HG03108 (cell line): Measurements from ENCODE around the gene CRY1.

Experiments
- ATAC-seq: cut with Tn5 transposase; IDR thresholded peaks from one replicate; pipeline ENCODE4 v1.9.1; 2021; ENCODE audit warnings: moderate library complexity; ENCODE audit not compliant: unreplicated experiment

CRY1 gene

DNA sequence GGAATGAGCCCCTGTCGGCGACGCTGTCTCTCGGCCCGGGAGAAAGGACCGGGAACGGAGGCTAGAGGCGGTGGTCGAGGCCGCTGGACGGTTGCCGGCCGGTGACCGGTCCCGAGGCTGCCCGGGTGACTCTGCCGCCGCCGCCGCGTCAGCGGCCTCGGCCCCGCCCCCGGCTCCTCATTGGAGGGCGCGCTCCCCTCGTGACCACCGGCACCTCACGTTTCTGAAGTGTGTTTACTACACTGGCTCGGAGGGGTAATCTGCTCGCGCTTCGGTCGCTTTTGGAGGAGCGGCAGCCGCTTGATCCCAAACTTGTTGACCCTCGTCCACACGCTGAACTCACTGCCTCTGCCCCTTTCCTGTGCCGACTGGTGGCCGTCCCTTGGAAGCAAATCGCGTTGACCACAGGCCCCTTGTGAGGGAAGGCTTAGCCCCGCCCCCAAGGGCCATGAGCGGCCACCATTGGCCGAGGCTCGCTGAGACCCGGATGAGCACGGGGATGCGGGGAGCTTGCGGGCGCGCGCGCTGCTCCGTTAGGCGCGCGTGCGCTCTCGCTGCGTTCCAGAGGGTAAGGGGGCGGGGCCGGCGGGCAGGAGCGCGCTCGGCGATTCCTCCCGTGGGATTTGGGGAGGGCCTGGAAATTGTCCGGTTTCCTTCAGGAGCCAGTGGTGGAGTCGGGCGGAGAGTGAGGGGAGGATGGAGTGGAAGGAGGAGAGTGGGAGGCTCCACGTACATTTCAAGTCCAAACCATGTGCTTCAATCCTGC, at the start of gene CRY1:
Gene CRY1, minus strand, starts transcription at position 133 of the 766 bp plus-strand sequence. CDS start 588 bp downstream, outside the sequence.
- peak; percentile 92 for ATAC-seq

- no peak for ATAC-seq
These were observed 46.4 kb upstream of the CRY1 start for GRCh38 chr12:107139787-107140186.

DNA sequence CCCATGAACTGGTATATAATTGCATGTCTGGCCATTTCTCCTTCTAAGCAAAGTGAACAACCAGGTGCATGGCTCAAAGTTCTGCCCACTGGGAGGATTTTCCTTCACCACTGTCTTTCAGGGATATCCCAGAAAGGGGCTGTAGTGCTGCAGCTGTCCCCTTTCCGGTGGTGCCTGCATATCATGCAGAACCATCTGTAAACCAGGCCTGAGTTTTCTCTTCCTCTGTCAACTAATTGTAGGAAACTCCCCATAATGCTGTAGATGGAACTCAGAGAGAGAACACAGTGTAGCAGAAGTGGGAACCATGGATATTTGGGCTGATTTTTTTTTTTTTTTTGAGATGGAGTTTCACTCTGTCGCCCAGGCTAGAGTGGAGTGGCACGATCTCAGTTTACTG, 45.6 kb upstream of the CRY1 start:
- no peak for ATAC-seq

- ATAC-seq, result no peak
These were observed 41.8 kb upstream of the CRY1 start for GRCh38 chr12:107135177-107135576.

DNA sequence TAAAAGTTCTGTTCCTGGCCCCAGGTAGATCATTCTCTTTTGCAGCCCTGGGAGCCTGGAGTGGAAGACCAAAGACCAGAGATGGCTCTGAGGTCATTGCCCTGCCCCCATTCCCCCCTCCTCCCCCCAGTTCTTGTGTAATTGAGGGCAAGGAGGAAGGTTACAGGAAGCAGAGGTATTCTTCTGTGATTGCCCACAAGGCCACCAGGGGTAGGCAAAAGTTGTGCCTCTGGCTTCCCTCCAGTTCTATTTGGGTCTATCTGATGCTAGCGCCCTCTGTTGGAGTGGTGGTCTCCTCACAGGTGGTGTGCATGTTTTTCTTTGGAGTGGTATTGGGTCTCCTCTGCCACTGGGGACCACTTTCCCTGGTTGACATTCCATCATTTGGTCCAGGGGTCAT, 41.2 kb upstream of the CRY1 start:
- ATAC-seq, result no peak

DNA sequence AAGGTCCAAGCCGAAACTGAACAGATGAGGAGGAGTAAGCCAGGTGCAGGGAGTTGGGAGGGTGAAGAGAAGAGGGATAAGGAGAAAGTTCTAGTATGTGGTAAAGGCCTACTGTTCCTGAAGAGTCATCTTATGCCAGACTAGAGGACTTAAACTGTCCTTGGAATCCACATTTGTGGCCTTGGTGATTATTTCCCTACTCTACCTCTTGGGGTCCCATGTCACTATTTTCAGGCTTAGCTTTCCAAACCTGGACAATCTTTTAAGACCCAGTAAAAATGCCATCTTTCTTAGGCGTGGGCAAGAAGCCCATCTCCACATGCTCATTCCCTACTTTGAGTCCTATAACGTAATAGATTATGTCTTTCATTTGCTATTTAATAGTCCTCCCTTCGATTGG, 40.1 kb upstream of the CRY1 start:
- no peak for ATAC-seq

DNA sequence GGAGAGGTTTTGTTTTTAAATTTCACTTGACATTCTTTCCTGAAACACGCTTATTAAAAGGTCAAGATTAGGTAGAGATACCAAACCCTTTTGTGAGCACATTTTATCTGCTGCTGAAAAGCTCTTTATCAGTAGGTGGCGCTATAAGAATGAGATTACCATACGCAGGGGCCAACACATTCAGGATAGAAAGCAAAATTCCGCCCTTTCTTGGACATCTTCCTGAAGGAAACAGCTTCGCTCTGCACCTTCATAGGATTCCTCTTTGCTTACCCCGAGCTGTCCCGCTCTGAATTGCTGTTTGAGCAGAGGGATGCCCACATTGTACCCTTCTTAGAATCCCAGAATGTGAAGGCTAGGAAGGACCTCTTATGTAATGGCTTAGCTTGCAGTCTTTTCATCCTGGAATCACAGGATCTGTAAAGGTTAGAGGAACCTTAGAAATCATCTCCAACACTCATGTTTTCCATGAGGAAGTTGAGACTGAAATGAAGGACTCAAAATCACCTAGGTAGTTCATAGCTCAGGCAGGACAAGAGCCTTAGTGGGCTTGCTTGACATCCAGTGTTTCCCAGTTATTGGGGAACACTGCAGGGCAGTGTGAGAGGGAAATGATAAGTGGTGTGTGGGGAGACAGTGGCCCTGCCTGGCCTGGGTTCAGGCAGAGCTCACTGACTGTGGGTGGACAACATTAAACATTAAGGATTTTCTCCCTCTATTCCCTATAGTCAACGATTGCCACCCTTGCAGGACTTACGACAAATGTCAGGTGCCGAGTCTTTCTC, 38.7 kb upstream of the CRY1 start:
- no peak for ATAC-seq

DNA sequence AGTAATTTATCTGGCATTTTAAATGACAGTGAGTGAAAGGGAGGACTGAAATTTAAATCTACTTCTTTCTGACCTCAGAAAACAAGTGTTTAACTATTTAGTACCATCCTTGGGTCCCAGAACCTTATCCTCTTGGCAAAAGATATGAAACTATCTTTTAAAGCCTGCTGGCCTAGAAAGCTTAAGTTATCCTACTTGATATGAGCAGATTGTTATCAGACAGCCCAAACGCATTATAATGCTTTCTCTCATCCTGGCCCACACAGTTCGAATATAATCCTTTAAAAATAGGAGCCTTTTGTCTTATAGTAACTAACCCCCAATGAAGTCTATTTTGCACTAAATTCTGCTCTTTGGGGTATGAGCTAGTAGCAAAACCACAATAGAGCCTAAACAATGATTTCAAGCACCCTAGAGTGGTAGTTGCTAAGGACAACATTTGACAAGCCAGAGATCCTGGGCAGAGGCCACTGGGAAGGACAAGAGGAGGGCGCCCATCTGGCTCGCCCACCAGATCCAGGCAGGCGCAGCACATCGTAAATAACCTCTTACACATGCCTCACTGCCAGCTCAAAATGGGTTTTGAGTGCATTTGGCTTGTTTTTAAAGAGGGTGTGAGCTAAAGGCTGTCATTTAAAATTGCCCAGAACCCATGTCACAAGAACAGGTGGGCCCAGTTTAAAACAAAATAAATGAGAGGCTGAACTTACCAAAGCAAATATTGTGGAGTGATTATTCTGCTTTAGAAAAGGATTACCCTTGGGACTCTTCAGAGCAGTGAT, 37.7 kb upstream of the CRY1 start:
- ATAC-seq, result no peak

- no peak for ATAC-seq
These were observed 36.1 kb upstream of the CRY1 start for GRCh38 chr12:107129315-107129930.

GRCh38 chr12:107127482-107128430, 34.4 kb upstream of the CRY1 start:
- ATAC-seq, result no peak

DNA sequence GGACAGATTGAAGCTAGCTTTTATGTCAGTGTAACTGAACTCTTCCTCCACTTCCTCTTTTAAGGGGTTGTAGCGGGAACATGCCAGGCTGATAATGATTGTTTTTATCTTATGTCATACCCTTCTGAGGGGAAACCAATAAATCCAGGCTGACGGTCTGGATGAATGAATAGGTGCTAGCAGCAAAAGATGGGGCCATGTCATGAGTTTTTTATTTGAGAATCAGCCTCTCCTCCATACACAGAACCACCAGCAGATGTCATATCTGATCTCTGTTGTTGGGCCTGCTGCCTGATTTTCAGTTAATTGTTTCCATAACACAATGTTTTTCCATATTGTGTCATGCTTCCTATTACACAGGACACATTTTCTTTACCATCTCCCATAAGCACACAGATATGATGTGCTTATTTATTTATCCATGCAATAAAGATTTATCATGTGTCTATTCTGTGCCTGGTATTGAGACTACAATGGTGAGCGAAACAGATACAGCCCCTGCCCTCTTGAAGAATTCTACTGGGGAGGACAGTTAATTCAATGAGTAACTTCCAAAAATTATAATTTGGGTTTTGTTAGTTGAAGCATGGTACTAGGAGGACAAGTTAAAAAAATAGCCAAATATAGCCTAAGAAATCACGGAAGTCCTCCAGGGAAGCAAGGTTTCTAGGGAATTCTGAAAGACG, 33.6 kb upstream of the CRY1 start:
- ATAC-seq, result no peak

GRCh38 chr12:107125833-107126232, 32.5 kb upstream of the CRY1 start:
- no peak for ATAC-seq

GRCh38 chr12:107122452-107122958, 29.2 kb upstream of the CRY1 start:
- ATAC-seq, result no peak

- no peak for ATAC-seq
These were observed 25.7 kb upstream of the CRY1 start for GRCh38 chr12:107119091-107119490.

- ATAC-seq, result no peak
These were observed 25.3 kb upstream of the CRY1 start for GRCh38 chr12:107118624-107119023.

GRCh38 chr12:107115119-107115518, 21.8 kb upstream of the CRY1 start:
- no peak for ATAC-seq

DNA sequence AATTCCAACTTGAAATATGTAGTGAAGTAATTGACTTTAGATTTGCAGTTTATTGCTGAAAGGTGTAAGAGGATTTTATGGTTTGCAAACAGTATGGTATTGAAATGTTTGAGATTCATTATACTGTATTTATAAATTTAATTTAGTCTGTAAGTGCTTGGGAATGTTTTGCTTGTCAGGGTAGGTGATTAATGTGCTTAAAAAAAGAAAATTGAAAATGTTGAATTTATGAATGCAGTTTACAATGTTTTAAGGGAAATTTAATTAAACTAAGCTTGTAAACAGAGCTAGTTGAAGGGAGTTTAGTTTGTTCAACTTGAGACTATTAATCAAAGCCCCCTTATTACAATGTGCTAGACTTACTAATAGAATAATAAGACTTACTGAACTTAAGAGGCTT, 18.0 kb upstream of the CRY1 start:
- no peak for ATAC-seq

GRCh38 chr12:107109726-107110719, 16.7 kb upstream of the CRY1 start:
- ATAC-seq, result no peak
